ENCODE results near the gene GYG2. TPM values are rescaled to one million over a fixed set of nuclear protein-coding genes. Genes with fewer than 3 reads are reported as not detected.

The GYG2 gene
- total RNA-seq, 2 donors from 2014 or later = 52.6 to 108 TPM

DNA sequence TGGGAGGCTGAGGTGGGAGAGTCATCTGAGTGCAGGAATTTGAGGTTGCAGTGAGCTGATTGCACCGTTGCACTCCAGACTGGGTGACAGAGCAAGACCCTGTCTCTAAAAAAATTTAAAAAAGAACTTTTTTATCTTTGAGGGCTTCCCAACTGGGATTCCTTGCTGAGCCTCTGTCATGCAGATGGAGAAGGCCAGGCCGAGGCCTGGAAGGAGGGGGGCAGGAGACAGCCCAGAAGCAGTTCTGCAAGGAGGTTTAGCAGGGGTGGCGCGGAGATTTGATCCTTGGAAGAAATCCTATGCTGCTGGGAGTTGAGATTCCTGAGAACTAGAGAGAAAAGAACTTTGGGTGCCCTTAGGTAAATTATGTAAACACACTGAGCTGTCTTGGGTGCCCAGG, 102.9 kb downstream of the GYG2 start:
- no peaks in the 10 kb centered on the region for H3K27me3 ChIP-seq (ENCODE audit: control insufficient read depth, insufficient read depth, low read length, poor library complexity, severe bottlenecking)
- Mint-ChIP-seq H3K4me1 (peaks cover 15% of the 10 kb centered on the region), H3K27ac (peak overlapping the region; percentile 67), H3K4me3 (peak overlapping the region; percentile 84), H3K27me3 (ENCODE audit: insufficient read depth) (no peaks in the 10 kb centered on the region), H3K36me3 (ENCODE audit: low read depth) (peaks cover 57% of the 10 kb centered on the region), H3K9me3 (peaks cover 11% of the 10 kb centered on the region)
- H3K9ac ChIP-seq (ENCODE audit: extremely low read depth, low read length, poor library complexity, severe bottlenecking) = no peak overlapping the region
- H3K27ac ChIP-seq (ENCODE audit: low read depth, low read length) = no peak overlapping the region
- no peaks in the 10 kb centered on the region for H3K4me1 ChIP-seq (ENCODE audit: control insufficient read depth, insufficient read depth, low read length)
- H3K4me3 ChIP-seq (ENCODE audit: low read length) = no peak overlapping the region
- no peaks in the 10 kb centered on the region for H3K9me3 ChIP-seq (ENCODE audit: control insufficient read depth, low read length)
- WGBS, 2 experiments (ENCODE audit: insufficient coverage in 1 of 2, insufficient read length in 1 of 2) = 50% methylated on average over 4 of the region's 4 CpGs; no CpG with 5 or more reads in 1 of the 2 experiments
- TF ChIP-seq CTCF (conservative IDR thresholded peaks at IDR 0.05) = no peak
- DNase-seq = peak; percentile 91
- H3K36me3 ChIP-seq (ENCODE audit: control insufficient read depth, insufficient read depth, low read length) = peaks cover 16% of the 10 kb centered on the region

Other genes with a start within 250 kb of the GYG2 start
- gene CD99, start 137.6 kb upstream of the GYG2 start, total RNA-seq = 100 to 1,000 TPM; 314 to 397 TPM
- 1 to 10 TPM; 1.1 to 1.3 TPM for gene XG, start 76.9 kb upstream of the GYG2 start, total RNA-seq
- 10 to 100 TPM in 1 of 2 donors, 1 to 10 TPM in 1; 4.9 to 15.7 TPM for gene ARSD, start 100.4 kb downstream of the GYG2 start, total RNA-seq
- not detected for gene ARSH, start 177.6 kb downstream of the GYG2 start, total RNA-seq
- gene ARSF, start 212.5 kb downstream of the GYG2 start, total RNA-seq = not detected